NCI-H82 treated with DMSO at 0.1 percent for 48 hours (cell line): ENCODE measurements around the gene FAM222A.
A peak's percentile ranks its signal among the peaks of the same experiment; 100 is the strongest.

Source experiments
- DNase-seq: peaks from one replicate; lab custom pipeline; 2025; ENCODE audit not compliant: unreplicated experiment; lab: John Stamatoyannopoulos, UW

FAM222A gene

GRCh38 chr12:109770861-109771670, 57.4 kb downstream of the FAM222A start:
- DNase-seq, result no peak

GRCh38 chr12:109771746-109772621, 58.4 kb downstream of the FAM222A start:
- DNase-seq, result no peak

GRCh38 chr12:109772622-109773321, 59.1 kb downstream of the FAM222A start:
- DNase-seq, result no peak

GRCh38 chr12:109773384-109774011, 59.9 kb downstream of the FAM222A start:
- no peak for DNase-seq

GRCh38 chr12:109775172-109775881, 61.7 kb downstream of the FAM222A start:
- peak; percentile 18 for DNase-seq

- no peak for DNase-seq
Measured at GRCh38 chr12:109776624-109777023, 63.0 kb downstream of the FAM222A start.

- DNase-seq, result peak; percentile 40
Measured at GRCh38 chr12:109777544-109777943, 63.9 kb downstream of the FAM222A start.

- DNase-seq, result no peak
Measured at GRCh38 chr12:109778684-109779083, 65.1 kb downstream of the FAM222A start.

- DNase-seq, result no peak
Measured at GRCh38 chr12:109779382-109779781, 65.8 kb downstream of the FAM222A start.

- DNase-seq, result no peak
Measured at GRCh38 chr12:109781668-109782325, 68.2 kb downstream of the FAM222A start.

- DNase-seq, result no peak
Measured at GRCh38 chr12:109782326-109782703, 68.7 kb downstream of the FAM222A start.

- no peak for DNase-seq
Measured at GRCh38 chr12:109783135-109783964, 69.7 kb downstream of the FAM222A start.

- no peak for DNase-seq
Measured at GRCh38 chr12:109783965-109784244, 70.3 kb downstream of the FAM222A start.

GRCh38 chr12:109785854-109786253, 72.2 kb downstream of the FAM222A start:
- DNase-seq, result no peak

- DNase-seq, result no peak
Measured at GRCh38 chr12:109786799-109787198, 73.2 kb downstream of the FAM222A start.

GRCh38 chr12:109789526-109790048, 76.0 kb downstream of the FAM222A start:
- DNase-seq, result no peak

GRCh38 chr12:109792992-109793391, 79.4 kb downstream of the FAM222A start:
- DNase-seq, result no peak

- DNase-seq, result no peak
Measured at GRCh38 chr12:109793411-109793810, 79.8 kb downstream of the FAM222A start.
